ENCODE results near the gene CHST11.
"Not testable (repeated sequence)": the region's sequence is repeated elsewhere in the genome, so short reads cannot be mapped to it uniquely, and the experiment has no call there.

CHST11 gene

GRCh38 chr12:104567832-104568486 lies 111.2 kb downstream of the CHST11 start:
- no peak for DNase-seq

GRCh38 chr12:104568487-104568868 lies 111.7 kb downstream of the CHST11 start:
- no peak for DNase-seq

- DNase-seq, result no peak
Observed at GRCh38 chr12:104568935-104569334, 112.2 kb downstream of the CHST11 start.

- no peak for DNase-seq
Observed at GRCh38 chr12:104569346-104570173, 112.8 kb downstream of the CHST11 start.

GRCh38 chr12:104570174-104570907 lies 113.6 kb downstream of the CHST11 start:
- DNase-seq, result no peak

- no peak for DNase-seq
Observed at GRCh38 chr12:104571328-104571727, 114.6 kb downstream of the CHST11 start.

GRCh38 chr12:104574353-104574752 lies 117.6 kb downstream of the CHST11 start:
- not testable (repeated sequence) for DNase-seq

- not testable (repeated sequence) for DNase-seq
Observed at GRCh38 chr12:104574758-104575157, 118.0 kb downstream of the CHST11 start.

GRCh38 chr12:104575442-104576186 lies 118.9 kb downstream of the CHST11 start:
- peak; percentile 38 to 71 for DNase-seq

GRCh38 chr12:104576187-104576778 lies 119.5 kb downstream of the CHST11 start:
- DNase-seq, result no peak

- DNase-seq, result no peak
Observed at GRCh38 chr12:104576980-104577580, 120.3 kb downstream of the CHST11 start.

GRCh38 chr12:104577581-104577981 lies 120.8 kb downstream of the CHST11 start:
- DNase-seq, result no peak

- DNase-seq, result no peak
Observed at GRCh38 chr12:104578453-104578852, 121.7 kb downstream of the CHST11 start.

- no peak for DNase-seq
Observed at GRCh38 chr12:104579718-104580495, 123.2 kb downstream of the CHST11 start.

- DNase-seq, result no peak
Observed at GRCh38 chr12:104581005-104581570, 124.3 kb downstream of the CHST11 start.

- no peak for DNase-seq
Observed at GRCh38 chr12:104582739-104583138, 126.0 kb downstream of the CHST11 start.

GRCh38 chr12:104583301-104583700 lies 126.6 kb downstream of the CHST11 start:
- no peak for DNase-seq

GRCh38 chr12:104585448-104586055 lies 128.8 kb downstream of the CHST11 start:
- DNase-seq, result no peak

- no peak for DNase-seq
Observed at GRCh38 chr12:104586351-104586919, 129.7 kb downstream of the CHST11 start.

All from SHP77 (cell line).